HEK293T (cell line): ENCODE data around the gene PLCXD3.

Experiments
- ELF4 ChIP-seq: fragments of 450-650 bp; IDR thresholded peaks from 2 replicates; pipeline ENCODE4 v1.6.1; 2017; ENCODE audit warnings: antibody characterized with exemption
- FOXA1 ChIP-seq: fragments of 450-650 bp; IDR thresholded peaks from 2 replicates; pipeline ENCODE4 v1.6.1; 2016; ENCODE audit warnings: mild to moderate bottlenecking
- FOXK2 ChIP-seq: fragments of 450-650 bp; IDR thresholded peaks from 2 replicates; pipeline ENCODE4 v1.6.1; 2016; ENCODE audit warnings: mild to moderate bottlenecking
- SP1 ChIP-seq: fragments of 450-650 bp; IDR thresholded peaks from 2 replicates; pipeline ENCODE4 v1.6.1; 2017
- SUZ12 ChIP-seq: fragments of 450-650 bp; IDR thresholded peaks from 2 replicates; pipeline ENCODE4 v1.6.1; 2016; ENCODE audit warnings: mild to moderate bottlenecking
- TARDBP ChIP-seq: fragments of 450-650 bp; IDR thresholded peaks from 2 replicates; pipeline ENCODE4 v1.6.1; 2016
- ZNF384 ChIP-seq: fragments of 450-650 bp; IDR thresholded peaks from 2 replicates; pipeline ENCODE4 v1.6.1; 2016

GRCh38 chr5:41418220-41419031 is 92.0 kb downstream of the PLCXD3 start:
- TF ChIP-seq FOXA1 = no peak
- TF ChIP-seq ZNF384 = no peak
- no peak for TF ChIP-seq SP1
- no peak for TF ChIP-seq TARDBP
- no peak for TF ChIP-seq ELF4
- no peak for TF ChIP-seq FOXK2
- no peak for TF ChIP-seq SUZ12
